ENCODE data around the gene TRAF2.

GRCh38 chr9:136851941-136852663, 34.2 kb upstream of the TRAF2 start, which contains the start of gene MAMDC4:
- TF ChIP-seq EZH2 (IDR thresholded peaks at IDR 0.05), result no peak
- no peak for TF ChIP-seq POLR2AphosphoS5 (IDR thresholded peaks at IDR 0.05; ENCODE audit: borderline replicate concordance, low read depth, low read length)

Data from SK-N-MC (cell line).